Mammary epithelial cell (primary cell): ENCODE data around the gene KISS1.

ENCODE experiments used
- EZH2 ChIP-seq: IDR thresholded peaks from 2 replicates; pipeline ENCODE4 v1.6.1; 2012; ENCODE audit warnings: low read length, inconsistent platforms, borderline replicate concordance
- TF ChIP-seq, protein P1 (sequence below), 2 donors: IDR thresholded peaks in 1 of 2; conservative IDR thresholded peaks in 1 of 2; 2 replicates each; pipeline ENCODE4 v1.5.1; 2011 to 2012; ENCODE audit warnings: inconsistent platforms in 2 of 2, low read length in 2 of 2, mild to moderate bottlenecking in 2 of 2, control low read depth in 1 of 2, low read depth in 1 of 2; ENCODE audit not compliant: insufficient read depth in 1 of 2; ENCODE audit errors: extremely low read depth in 1 of 2

DNA sequence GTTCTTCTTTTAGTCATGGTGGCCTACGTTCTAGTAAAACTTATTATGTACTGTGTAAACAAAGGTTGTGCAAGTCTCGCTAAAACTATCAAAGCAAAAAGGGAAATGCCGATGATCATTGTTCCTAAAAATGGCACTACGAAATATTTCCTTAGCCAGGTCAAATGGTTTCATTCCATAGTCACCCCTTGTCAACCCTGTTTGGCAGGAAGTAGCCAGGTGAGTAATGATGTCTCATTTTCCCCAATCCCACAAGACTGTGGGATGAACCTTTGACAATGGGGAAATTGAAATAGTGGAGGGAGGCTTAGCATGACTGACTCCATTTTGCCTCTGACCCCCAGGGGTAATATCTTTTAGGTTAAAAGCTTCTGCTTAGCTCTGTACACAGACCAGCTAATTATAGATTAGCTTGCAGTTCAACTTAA, 24.5 kb downstream of the KISS1 start:
- TF ChIP-seq, protein P1, sequence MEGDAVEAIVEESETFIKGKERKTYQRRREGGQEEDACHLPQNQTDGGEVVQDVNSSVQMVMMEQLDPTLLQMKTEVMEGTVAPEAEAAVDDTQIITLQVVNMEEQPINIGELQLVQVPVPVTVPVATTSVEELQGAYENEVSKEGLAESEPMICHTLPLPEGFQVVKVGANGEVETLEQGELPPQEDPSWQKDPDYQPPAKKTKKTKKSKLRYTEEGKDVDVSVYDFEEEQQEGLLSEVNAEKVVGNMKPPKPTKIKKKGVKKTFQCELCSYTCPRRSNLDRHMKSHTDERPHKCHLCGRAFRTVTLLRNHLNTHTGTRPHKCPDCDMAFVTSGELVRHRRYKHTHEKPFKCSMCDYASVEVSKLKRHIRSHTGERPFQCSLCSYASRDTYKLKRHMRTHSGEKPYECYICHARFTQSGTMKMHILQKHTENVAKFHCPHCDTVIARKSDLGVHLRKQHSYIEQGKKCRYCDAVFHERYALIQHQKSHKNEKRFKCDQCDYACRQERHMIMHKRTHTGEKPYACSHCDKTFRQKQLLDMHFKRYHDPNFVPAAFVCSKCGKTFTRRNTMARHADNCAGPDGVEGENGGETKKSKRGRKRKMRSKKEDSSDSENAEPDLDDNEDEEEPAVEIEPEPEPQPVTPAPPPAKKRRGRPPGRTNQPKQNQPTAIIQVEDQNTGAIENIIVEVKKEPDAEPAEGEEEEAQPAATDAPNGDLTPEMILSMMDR (conservative IDR thresholded peaks at IDR 0.05 in 1 of 2, IDR thresholded peaks at IDR 0.05 in 1 of 2; ENCODE audit: extremely low read depth in 1 of 2, insufficient read depth in 1 of 2, low read depth in 1 of 2, low read length in 2 of 2): no peak
- no peak for TF ChIP-seq EZH2
